Measurements from ENCODE around the gene ZDHHC8.

DNA sequence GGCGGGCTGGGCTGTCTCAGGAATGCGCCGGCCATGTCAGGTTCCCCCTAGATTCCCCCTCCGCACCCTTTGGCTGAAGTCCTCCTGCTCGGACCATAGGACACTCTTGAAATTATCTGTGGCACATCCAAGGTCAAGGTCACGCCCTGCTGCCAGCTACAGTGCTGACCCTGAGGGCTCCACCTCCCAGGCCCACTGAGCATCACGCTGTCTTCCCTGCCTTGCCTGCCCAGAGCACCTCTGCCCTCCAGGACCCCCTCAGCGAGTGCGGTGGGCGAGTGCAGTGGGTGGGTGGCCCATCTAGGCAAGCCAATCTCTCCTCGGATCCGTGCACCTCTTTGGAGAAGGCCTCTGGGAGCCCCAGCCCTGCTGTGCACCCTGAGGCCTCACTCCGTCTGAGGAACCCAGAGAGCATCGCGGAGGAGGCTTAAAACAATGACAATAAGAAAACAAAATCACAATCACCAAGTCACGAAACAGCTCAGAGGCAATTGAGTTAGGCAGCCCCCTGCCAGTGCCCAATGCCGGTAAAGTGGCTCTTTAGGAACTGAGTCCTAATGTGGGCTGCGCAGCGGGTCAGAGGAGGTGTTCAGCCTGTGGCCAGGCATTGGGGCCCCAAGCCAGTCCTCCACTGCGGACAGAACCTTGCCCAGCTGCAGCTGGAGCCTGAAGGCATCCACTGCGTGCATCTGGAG, 45.8 kb downstream of the ZDHHC8 start:
- TF ChIP-seq POLR2AphosphoS5 (IDR thresholded peaks at IDR 0.05) (no peak), POLR2A (IDR thresholded peaks at IDR 0.05) (no peak)
- TF ChIP-seq, protein P1, sequence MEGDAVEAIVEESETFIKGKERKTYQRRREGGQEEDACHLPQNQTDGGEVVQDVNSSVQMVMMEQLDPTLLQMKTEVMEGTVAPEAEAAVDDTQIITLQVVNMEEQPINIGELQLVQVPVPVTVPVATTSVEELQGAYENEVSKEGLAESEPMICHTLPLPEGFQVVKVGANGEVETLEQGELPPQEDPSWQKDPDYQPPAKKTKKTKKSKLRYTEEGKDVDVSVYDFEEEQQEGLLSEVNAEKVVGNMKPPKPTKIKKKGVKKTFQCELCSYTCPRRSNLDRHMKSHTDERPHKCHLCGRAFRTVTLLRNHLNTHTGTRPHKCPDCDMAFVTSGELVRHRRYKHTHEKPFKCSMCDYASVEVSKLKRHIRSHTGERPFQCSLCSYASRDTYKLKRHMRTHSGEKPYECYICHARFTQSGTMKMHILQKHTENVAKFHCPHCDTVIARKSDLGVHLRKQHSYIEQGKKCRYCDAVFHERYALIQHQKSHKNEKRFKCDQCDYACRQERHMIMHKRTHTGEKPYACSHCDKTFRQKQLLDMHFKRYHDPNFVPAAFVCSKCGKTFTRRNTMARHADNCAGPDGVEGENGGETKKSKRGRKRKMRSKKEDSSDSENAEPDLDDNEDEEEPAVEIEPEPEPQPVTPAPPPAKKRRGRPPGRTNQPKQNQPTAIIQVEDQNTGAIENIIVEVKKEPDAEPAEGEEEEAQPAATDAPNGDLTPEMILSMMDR (IDR thresholded peaks at IDR 0.05): no peak
